HG03342 (cell line): ENCODE measurements around the gene PPBP.
"Not testable (repeated sequence)": the region's sequence is repeated elsewhere in the genome, so short reads cannot be mapped to it uniquely, and the experiment has no call there.

Source experiments
- ATAC-seq: cut with Tn5 transposase; IDR thresholded peaks from one replicate; pipeline ENCODE4 v1.9.1; 2021; ENCODE audit warnings: mild to moderate bottlenecking, moderate library complexity; ENCODE audit not compliant: unreplicated experiment

Gene PPBP

GRCh38 chr4:73950376-73950920 lies 37.5 kb downstream of the PPBP start:
- not testable (repeated sequence) for ATAC-seq

GRCh38 chr4:73948990-73949706 lies 38.8 kb downstream of the PPBP start:
- ATAC-seq: no peak

- no peak for ATAC-seq
Measured at GRCh38 chr4:73948291-73948690, 39.7 kb downstream of the PPBP start.

GRCh38 chr4:73947239-73947985 lies 40.6 kb downstream of the PPBP start:
- no peak for ATAC-seq

- no peak for ATAC-seq
Measured at GRCh38 chr4:73945674-73946449, 42.1 kb downstream of the PPBP start.

- no peak for ATAC-seq
Measured at GRCh38 chr4:73945140-73945539, 42.9 kb downstream of the PPBP start.

GRCh38 chr4:73944061-73944875 lies 43.7 kb downstream of the PPBP start:
- no peak for ATAC-seq

- ATAC-seq: no peak
Measured at GRCh38 chr4:73943555-73943954, 44.4 kb downstream of the PPBP start.

- no peak for ATAC-seq
Measured at GRCh38 chr4:73936969-73937368, 51.0 kb downstream of the PPBP start.
